K562 (cell line): ENCODE data around the gene DAAM1.

Experiments
- BDP1 ChIP-seq: IDR thresholded peaks from 3 replicates; pipeline ENCODE4 v1.6.1; 2011; ENCODE audit not compliant: insufficient read length, insufficient read depth
- CHD1 ChIP-seq: fragments of 200-600 bp; sonication (generic); IDR thresholded peaks from one replicate; pipeline ENCODE4 v1.6.1; 2012; ENCODE audit warnings: mild to moderate bottlenecking, moderate library complexity, low read length, inconsistent platforms
- EP300 ChIP-seq: IDR thresholded peaks from 2 replicates; pipeline ENCODE4 v1.6.1; 2012; ENCODE audit warnings: low read length, improper control_type of control experiment
- FOXJ3 ChIP-seq: sonication (generic); formaldehyde crosslinking; IDR thresholded peaks from 2 replicates; pipeline ENCODE4 v1.4.0; 2020; ENCODE audit warnings: mild to moderate bottlenecking, missing genetic modification reagents
- NCOA4 ChIP-seq: fragments of 450-650 bp; IDR thresholded peaks from 2 replicates; pipeline ENCODE4 v1.6.1; 2018; ENCODE audit warnings: mild to moderate bottlenecking; ENCODE audit not compliant: partially characterized antibody
- NCOR1 ChIP-seq: fragments of 450-650 bp; IDR thresholded peaks from 2 replicates; pipeline ENCODE4 v1.6.1; 2016; ENCODE audit warnings: mild to moderate bottlenecking, moderate library complexity
- PHB2 ChIP-seq: fragments of 450-650 bp; IDR thresholded peaks from 2 replicates; pipeline ENCODE4 v1.6.1; 2017; ENCODE audit warnings: low read depth
- RUNX1 ChIP-seq: sonication (generic); IDR thresholded peaks from 2 replicates; pipeline ENCODE4 v1.6.1; 2016; ENCODE audit warnings: antibody characterized with exemption, low read depth
- SMARCB1 ChIP-seq: IDR thresholded peaks from 2 replicates; pipeline ENCODE4 v1.6.1; 2011; ENCODE audit warnings: improper control_type of control experiment, low read depth; ENCODE audit not compliant: insufficient read length
- TAF1 ChIP-seq: IDR thresholded peaks from 2 replicates; pipeline ENCODE4 v1.6.1; 2011; ENCODE audit warnings: mild to moderate bottlenecking, low read length, moderate library complexity; ENCODE audit not compliant: insufficient read depth, control insufficient read depth, severe bottlenecking; ENCODE audit errors: extremely low read depth
- ZNF512 ChIP-seq: IDR thresholded peaks from 2 replicates; pipeline ENCODE4 v1.6.1; 2016; ENCODE audit warnings: missing genetic modification characterization, missing compliant biosample characterization
- TF ChIP-seq, protein P1 (sequence below), 3 experiments: IDR thresholded peaks in 2 of 3; conservative IDR thresholded peaks in 1 of 3; 2 replicates each; pipeline ENCODE4 v1.5.1; 2011 to 2012; ENCODE audit warnings: low read length in 3 of 3, mild to moderate bottlenecking in 3 of 3, control low read depth in 2 of 3, improper control_type of control experiment in 1 of 3, inconsistent platforms in 1 of 3, low read depth in 1 of 3, mixed read lengths in 1 of 3, moderate library complexity in 1 of 3; ENCODE audit not compliant: insufficient read depth in 2 of 3
- TF ChIP-seq, protein P2 (sequence below): sonication (generic); formaldehyde crosslinking; IDR thresholded peaks from 2 replicates; pipeline ENCODE4 v1.9.0; 2022; ENCODE audit warnings: mild to moderate bottlenecking, missing genetic modification reagents

GRCh38 chr14:59376686-59377085 is 188.2 kb downstream of the DAAM1 start:
- TF ChIP-seq NCOR1 (no peak), BDP1 (no peak), TAF1 (no peak), RUNX1 (no peak), EP300 (no peak), NCOA4 (no peak), FOXJ3 (CRISPR knock-in tag) (no peak), PHB2 (no peak), ZNF512 (tag) (no peak), CHD1 (no peak), SMARCB1 (no peak)
- TF ChIP-seq, protein P1, sequence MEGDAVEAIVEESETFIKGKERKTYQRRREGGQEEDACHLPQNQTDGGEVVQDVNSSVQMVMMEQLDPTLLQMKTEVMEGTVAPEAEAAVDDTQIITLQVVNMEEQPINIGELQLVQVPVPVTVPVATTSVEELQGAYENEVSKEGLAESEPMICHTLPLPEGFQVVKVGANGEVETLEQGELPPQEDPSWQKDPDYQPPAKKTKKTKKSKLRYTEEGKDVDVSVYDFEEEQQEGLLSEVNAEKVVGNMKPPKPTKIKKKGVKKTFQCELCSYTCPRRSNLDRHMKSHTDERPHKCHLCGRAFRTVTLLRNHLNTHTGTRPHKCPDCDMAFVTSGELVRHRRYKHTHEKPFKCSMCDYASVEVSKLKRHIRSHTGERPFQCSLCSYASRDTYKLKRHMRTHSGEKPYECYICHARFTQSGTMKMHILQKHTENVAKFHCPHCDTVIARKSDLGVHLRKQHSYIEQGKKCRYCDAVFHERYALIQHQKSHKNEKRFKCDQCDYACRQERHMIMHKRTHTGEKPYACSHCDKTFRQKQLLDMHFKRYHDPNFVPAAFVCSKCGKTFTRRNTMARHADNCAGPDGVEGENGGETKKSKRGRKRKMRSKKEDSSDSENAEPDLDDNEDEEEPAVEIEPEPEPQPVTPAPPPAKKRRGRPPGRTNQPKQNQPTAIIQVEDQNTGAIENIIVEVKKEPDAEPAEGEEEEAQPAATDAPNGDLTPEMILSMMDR (IDR thresholded peaks at IDR 0.05 in 2 of 3, conservative IDR thresholded peaks at IDR 0.05 in 1 of 3; ENCODE audit: insufficient read depth in 2 of 3, low read depth in 1 of 3, low read length in 3 of 3), result no peak
- TF ChIP-seq, protein P2, sequence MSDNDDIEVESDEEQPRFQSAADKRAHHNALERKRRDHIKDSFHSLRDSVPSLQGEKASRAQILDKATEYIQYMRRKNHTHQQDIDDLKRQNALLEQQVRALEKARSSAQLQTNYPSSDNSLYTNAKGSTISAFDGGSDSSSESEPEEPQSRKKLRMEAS (CRISPR knock-in tag), result no peak
